ELF-1 (cell line): ENCODE data around the gene TBC1D3D.
"Not testable (repeated sequence)": the region's sequence is repeated elsewhere in the genome, so short reads cannot be mapped to it uniquely, and the experiment has no call there.

Experiments
- DNase-seq: peaks from one replicate; pipeline ENCODE4 v3.0.0-alpha.2; 2016; ENCODE audit warnings: low read depth, low spot score

Gene TBC1D3D

DNA sequence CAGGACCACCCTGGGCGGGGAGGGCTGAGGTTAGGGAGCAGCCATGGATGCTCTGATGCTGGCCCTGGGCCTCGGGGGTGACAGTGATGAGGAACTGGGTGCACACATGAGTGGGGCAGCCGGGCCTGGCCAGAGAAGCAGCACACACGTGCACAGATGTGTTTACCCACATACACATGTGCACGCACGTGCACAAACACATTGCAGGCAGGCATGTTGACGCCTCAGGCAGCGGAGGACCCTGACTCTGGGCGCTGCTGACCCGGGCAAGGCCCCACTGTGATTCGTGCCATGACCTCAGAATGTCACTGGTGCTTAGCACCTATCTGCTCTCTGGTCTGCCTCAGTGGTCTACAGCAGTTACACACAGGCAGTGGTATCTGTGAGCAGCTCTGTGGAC, at the start of gene TBC1D3D:
TSS of gene TBC1D3D (plus strand) at position 301 of the 400 bp plus-strand sequence. CDS start 1,585 bp downstream, outside the sequence.
- DNase-seq = not testable (repeated sequence)

GRCh38 chr17:37988960-37989359, 14.8 kb upstream of the TBC1D3D start, which contains the start of gene TBC1D3L:
TBC1D3L (minus strand) TSS chr17:37989060; CDS start chr17:37987520, 1,540 bp downstream.
- not testable (repeated sequence) for DNase-seq
